Measurements from ENCODE around the gene SLC13A5. TPM values are rescaled to one million over a fixed set of nuclear protein-coding genes. Genes with fewer than 3 reads are reported as not detected.

The SLC13A5 gene
- polyA plus RNA-seq, 3 donors = not detected

DNA sequence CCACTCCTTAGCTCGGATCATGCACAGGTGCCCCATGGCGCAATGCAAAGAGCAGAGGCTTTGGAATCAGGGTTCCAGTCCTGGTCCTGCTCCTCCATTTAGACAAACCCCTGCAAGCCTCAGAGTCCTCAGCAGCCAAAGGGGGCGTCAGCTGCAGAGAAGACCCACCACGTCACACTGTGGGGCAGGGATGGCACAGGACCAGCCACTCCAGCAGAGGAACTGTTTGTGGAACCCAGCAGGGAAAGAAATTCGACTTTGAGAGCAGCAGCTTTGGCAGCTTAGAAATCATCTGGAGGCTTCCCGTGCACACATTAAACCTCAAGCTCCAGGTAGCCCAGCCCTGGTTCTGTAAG is 36.4 kb downstream of the SLC13A5 start:
- no peak overlapping the region for H3K27ac ChIP-seq (ENCODE audit: low read depth in 1 of 2, low read length in 2 of 2)
- no peaks in the 10 kb centered on the region for H3K9me3 Mint-ChIP-seq
- no peaks in the 10 kb centered on the region for H3K36me3 Mint-ChIP-seq
- H3K27me3 Mint-ChIP-seq (ENCODE audit: low read depth in 3 of 3) = peaks cover 44 to 68% (median 67%) of the 10 kb centered on the region in 3 donors
- peaks cover 7 to 34% of the 10 kb centered on the region in 2 donors for H3K27me3 ChIP-seq (ENCODE audit: control insufficient read depth in 2 of 2, insufficient read depth in 2 of 2, low read length in 2 of 2)
- no peak overlapping the region for H3K4me3 ChIP-seq (replicated peaks in 1 of 3; ENCODE audit: low read depth in 2 of 3, low read length in 3 of 3)
- no peaks in the 10 kb centered on the region for H3K9me3 ChIP-seq (replicated peaks in 1 of 2; ENCODE audit: control insufficient read depth in 1 of 2, insufficient read depth in 1 of 2, low read length in 2 of 2)
- H4K20me1 ChIP-seq (ENCODE audit: insufficient read depth, low read length) = no peaks in the 10 kb centered on the region
- H3K4me1 ChIP-seq (ENCODE audit: control insufficient read depth in 1 of 2, insufficient read depth in 2 of 2, low read length in 2 of 2) = no peaks in the 10 kb centered on the region
- H3K4me1 Mint-ChIP-seq = peaks cover 3% of the 10 kb centered on the region
- no peak for DNase-seq
- intact Hi-C loops (cut with micrococcal nuclease) = no loop called here
- TF ChIP-seq CTCF (IDR thresholded peaks at IDR 0.05) = no peak
- H3K4me3 Mint-ChIP-seq = peak overlapping the region in 1 of 2 donors; percentile 22
- H3K79me2 ChIP-seq (ENCODE audit: insufficient read depth, low read length) = no peaks in the 10 kb centered on the region
- H3K36me3 ChIP-seq (replicated peaks in 1 of 2; ENCODE audit: control insufficient read depth in 1 of 2, insufficient read depth in 2 of 2, low read length in 2 of 2) = no peaks in the 10 kb centered on the region
- H2AFZ ChIP-seq (ENCODE audit: insufficient read depth, low read depth, low read length, poor library complexity, severe bottlenecking) = no peak overlapping the region
- no peak overlapping the region for H3K4me2 ChIP-seq (replicated peaks; ENCODE audit: extremely low read depth, low read length, poor library complexity, severe bottlenecking)
- WGBS (ENCODE audit: insufficient coverage) = 76% methylated on average over 6 of the region's 6 CpGs
- H3K9ac ChIP-seq (ENCODE audit: insufficient read depth, low read length, poor library complexity, severe bottlenecking) = no peak overlapping the region
- no peak overlapping the region for H3K27ac Mint-ChIP-seq

GRCh38 chr17:6675201-6675825 is 37.9 kb downstream of the SLC13A5 start:
- Histone ChIP-seq H3K4me1 (ENCODE audit: control insufficient read depth in 1 of 2, insufficient read depth in 2 of 2, low read length in 2 of 2) (no peaks in the 10 kb centered on the region), H3K4me2 (replicated peaks; ENCODE audit: extremely low read depth, low read length, poor library complexity, severe bottlenecking) (no peak overlapping the region), H3K36me3 (replicated peaks in 1 of 2; ENCODE audit: control insufficient read depth in 1 of 2, insufficient read depth in 2 of 2, low read length in 2 of 2) (no peaks in the 10 kb centered on the region), H3K27me3 (ENCODE audit: control insufficient read depth in 2 of 2, insufficient read depth in 2 of 2, low read length in 2 of 2) (peaks cover 7 to 34% of the 10 kb centered on the region in 2 donors), H3K4me3 (replicated peaks in 1 of 3; ENCODE audit: low read depth in 2 of 3, low read length in 3 of 3) (no peak overlapping the region), H3K79me2 (ENCODE audit: insufficient read depth, low read length) (no peaks in the 10 kb centered on the region), H3K9me3 (replicated peaks in 1 of 2; ENCODE audit: control insufficient read depth in 1 of 2, insufficient read depth in 1 of 2, low read length in 2 of 2) (no peaks in the 10 kb centered on the region), H4K20me1 (ENCODE audit: insufficient read depth, low read length) (no peaks in the 10 kb centered on the region), H3K9ac (ENCODE audit: insufficient read depth, low read length, poor library complexity, severe bottlenecking) (no peak overlapping the region), H3K27ac (ENCODE audit: low read depth in 1 of 2, low read length in 2 of 2) (no peak overlapping the region), H2AFZ (ENCODE audit: insufficient read depth, low read depth, low read length, poor library complexity, severe bottlenecking) (no peak overlapping the region)
- 79% methylated on average over 8 of the region's 11 CpGs for WGBS (ENCODE audit: insufficient coverage)
- H3K36me3 Mint-ChIP-seq = no peaks in the 10 kb centered on the region
- H3K4me3 Mint-ChIP-seq = no peak overlapping the region
- TF ChIP-seq CTCF (IDR thresholded peaks at IDR 0.05) = no peak
- DNase-seq = no peak
- H3K27ac Mint-ChIP-seq = no peak overlapping the region
- intact Hi-C loops (cut with micrococcal nuclease) = no loop called here
- H3K27me3 Mint-ChIP-seq (ENCODE audit: low read depth in 3 of 3) = peaks cover 37 to 69% (median 58%) of the 10 kb centered on the region in 3 donors
- H3K4me1 Mint-ChIP-seq = peaks cover 3% of the 10 kb centered on the region
- H3K9me3 Mint-ChIP-seq = no peaks in the 10 kb centered on the region
